Measurements from ENCODE around the gene NPAS3. TPM values are rescaled to one million over a fixed set of nuclear protein-coding genes. Genes with fewer than 3 reads are reported as not detected.

NPAS3 gene
- total RNA-seq, 2 experiments from 2014 or later, result not detected

DNA sequence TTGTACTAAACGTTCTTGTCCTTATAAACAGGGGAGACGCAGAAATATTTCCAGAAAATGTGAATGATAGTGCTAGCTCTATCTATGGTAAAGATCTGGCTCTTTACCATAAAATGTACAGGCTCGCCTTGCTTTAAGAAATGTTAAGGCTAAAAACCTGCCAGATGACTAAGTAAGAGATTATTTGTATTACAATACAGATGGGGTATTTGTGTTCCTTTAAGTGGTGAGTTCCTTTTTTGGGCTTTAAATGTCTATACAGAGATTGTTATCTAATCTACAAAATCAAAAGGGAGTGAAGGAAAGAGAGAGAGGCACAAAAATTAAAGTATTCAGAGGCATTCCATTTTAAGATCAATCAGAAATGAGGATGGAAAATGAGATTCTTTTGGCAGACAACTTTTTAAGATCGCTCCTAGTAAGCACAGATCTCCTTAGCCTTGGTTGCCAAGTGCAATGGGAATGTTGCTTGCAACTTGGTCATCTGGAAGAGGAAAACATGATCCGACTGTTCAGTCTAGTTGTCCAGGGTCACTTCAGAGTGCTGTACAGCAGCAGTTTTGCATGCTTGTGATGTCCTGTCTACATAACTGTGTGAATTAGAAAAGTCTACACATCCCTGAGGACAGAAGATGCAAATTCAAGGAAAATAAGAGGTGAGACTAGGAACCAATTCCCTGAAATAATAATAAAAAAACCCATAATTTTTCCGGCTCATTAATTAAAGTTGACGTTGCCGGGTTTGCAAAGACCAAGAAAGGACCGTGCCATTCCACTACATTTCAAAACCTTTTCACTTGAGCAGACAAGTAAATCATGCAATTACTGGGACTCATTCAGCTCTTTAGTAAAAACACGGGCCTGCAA lies 631.4 kb downstream of the NPAS3 start:
- TF ChIP-seq EZH2phosphoT487 (IDR thresholded peaks at IDR 0.05; ENCODE audit: borderline replicate concordance, low read depth, low read length) (no peak), CTCF (conservative IDR thresholded peaks at IDR 0.05; ENCODE audit: low read length) (no peak)
- ChIA-PET POLR2A (no interaction called here), CTCF (ENCODE audit: unreplicated experiment) (no interaction called here)
- no peak overlapping the region for H2AFZ ChIP-seq (ENCODE audit: low read length)
- no peaks in the 10 kb centered on the region for H3K9me3 ChIP-seq (ENCODE audit: low read length)
- no peak overlapping the region for H3K4me3 ChIP-seq (ENCODE audit: low read depth, low read length, poor library complexity, severe bottlenecking)
- no peak for DNase-seq (ENCODE audit: low spot score)
- no peaks in the 10 kb centered on the region for H3K36me3 ChIP-seq (ENCODE audit: insufficient read depth, low read length)
- intact Hi-C loops (cut with micrococcal nuclease; ENCODE audit: unreplicated experiment), result no loop called here
- H3K27ac ChIP-seq (ENCODE audit: low read depth, low read length, poor library complexity, severe bottlenecking), result no peak overlapping the region
- H4K20me1 ChIP-seq (ENCODE audit: insufficient read depth, low read length), result no peaks in the 10 kb centered on the region; the same call in 1 of the 2 replicates
- no peaks in the 10 kb centered on the region for H3K4me1 ChIP-seq (ENCODE audit: insufficient read depth, low read length, poor library complexity, severe bottlenecking)
- no peak overlapping the region for H3K4me2 ChIP-seq (ENCODE audit: low read length)
- no peaks in the 10 kb centered on the region for H3K9me2 ChIP-seq (ENCODE audit: insufficient read depth, low read length)
- BruUV-seq (replicated peaks), result no TSS peak
- no peaks in the 10 kb centered on the region for H3K79me2 ChIP-seq (ENCODE audit: insufficient read depth, low read depth, low read length)

- no peaks in the 10 kb centered on the region for H3K9me3 ChIP-seq (ENCODE audit: low read length)
- H3K36me3 ChIP-seq (ENCODE audit: insufficient read depth, low read length), result no peaks in the 10 kb centered on the region
- no peak for DNase-seq (ENCODE audit: low spot score)
- no peak overlapping the region for H3K4me2 ChIP-seq (ENCODE audit: low read length)
- H3K9me2 ChIP-seq (ENCODE audit: insufficient read depth, low read length), result no peaks in the 10 kb centered on the region
- no peaks in the 10 kb centered on the region; the same call in 1 of the 2 replicates for H4K20me1 ChIP-seq (ENCODE audit: insufficient read depth, low read length)
- H2AFZ ChIP-seq (ENCODE audit: low read length), result no peak overlapping the region
- no peak overlapping the region for H3K27ac ChIP-seq (ENCODE audit: low read depth, low read length, poor library complexity, severe bottlenecking)
- POLR2A ChIA-PET, result no interaction called here
- no peak overlapping the region for H3K4me3 ChIP-seq (ENCODE audit: low read depth, low read length, poor library complexity, severe bottlenecking)
- no peaks in the 10 kb centered on the region for H3K79me2 ChIP-seq (ENCODE audit: insufficient read depth, low read depth, low read length)
- intact Hi-C loops (cut with micrococcal nuclease; ENCODE audit: unreplicated experiment), result no loop called here
- no peaks in the 10 kb centered on the region for H3K4me1 ChIP-seq (ENCODE audit: insufficient read depth, low read length, poor library complexity, severe bottlenecking)
- no TSS peak for BruUV-seq (replicated peaks)
- TF ChIP-seq EZH2phosphoT487 (IDR thresholded peaks at IDR 0.05; ENCODE audit: borderline replicate concordance, low read depth, low read length) (no peak), CTCF (conservative IDR thresholded peaks at IDR 0.05; ENCODE audit: low read length) (no peak)
- CTCF ChIA-PET (ENCODE audit: unreplicated experiment), result no interaction called here
Measured at GRCh38 chr14:33570694-33571310, 632.1 kb downstream of the NPAS3 start.
